Measurements from ENCODE around the gene COL4A2.

Gene COL4A2

DNA sequence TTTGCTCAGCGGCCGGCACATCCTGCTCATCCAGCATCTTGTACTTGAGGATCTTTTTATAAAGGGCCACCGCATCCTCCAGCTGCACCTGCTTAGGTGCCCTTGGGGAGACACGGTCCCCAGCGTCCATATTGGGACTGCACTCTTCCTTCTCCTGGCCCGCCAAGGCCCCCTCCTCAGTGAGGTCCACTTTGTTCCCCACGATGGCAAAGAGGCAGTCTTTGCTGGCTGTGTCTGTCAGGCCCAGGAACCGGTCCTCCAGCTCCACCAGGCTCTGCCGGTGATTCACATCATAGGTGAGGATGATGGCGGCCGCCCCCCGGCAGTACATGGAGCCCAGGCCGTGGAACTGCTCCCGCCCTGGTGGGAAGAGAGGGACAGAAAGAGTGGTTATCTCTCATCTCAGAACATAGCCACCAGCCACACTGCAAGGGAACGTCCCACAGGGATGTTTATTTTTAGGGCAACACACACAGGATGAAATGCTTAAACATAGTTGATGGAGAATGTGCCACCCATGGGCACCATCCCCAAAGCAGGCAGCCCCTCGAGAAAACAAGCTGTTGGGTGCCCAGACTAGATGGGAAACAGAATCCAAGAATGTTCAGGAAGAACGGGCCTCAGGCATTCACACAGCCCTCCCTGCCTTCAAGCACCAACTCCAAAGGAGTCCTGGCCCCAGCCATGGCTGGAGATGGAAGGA, 216.9 kb downstream of the COL4A2 start:
- H3F3A ChIP-seq (ENCODE audit: insufficient read depth, low read length) = no peaks in the 10 kb centered on the region
- H2AFZ ChIP-seq (ENCODE audit: low read length) = no peak overlapping the region
- H3K4me2 ChIP-seq (ENCODE audit: low read length) = no peak overlapping the region
- no peaks in the 10 kb centered on the region for H3K9me2 ChIP-seq (ENCODE audit: low read depth, low read length)
- H3K4me3 ChIP-seq (ENCODE audit: low read depth, low read length, poor library complexity, severe bottlenecking) = no peak overlapping the region
- TF ChIP-seq, protein P1, sequence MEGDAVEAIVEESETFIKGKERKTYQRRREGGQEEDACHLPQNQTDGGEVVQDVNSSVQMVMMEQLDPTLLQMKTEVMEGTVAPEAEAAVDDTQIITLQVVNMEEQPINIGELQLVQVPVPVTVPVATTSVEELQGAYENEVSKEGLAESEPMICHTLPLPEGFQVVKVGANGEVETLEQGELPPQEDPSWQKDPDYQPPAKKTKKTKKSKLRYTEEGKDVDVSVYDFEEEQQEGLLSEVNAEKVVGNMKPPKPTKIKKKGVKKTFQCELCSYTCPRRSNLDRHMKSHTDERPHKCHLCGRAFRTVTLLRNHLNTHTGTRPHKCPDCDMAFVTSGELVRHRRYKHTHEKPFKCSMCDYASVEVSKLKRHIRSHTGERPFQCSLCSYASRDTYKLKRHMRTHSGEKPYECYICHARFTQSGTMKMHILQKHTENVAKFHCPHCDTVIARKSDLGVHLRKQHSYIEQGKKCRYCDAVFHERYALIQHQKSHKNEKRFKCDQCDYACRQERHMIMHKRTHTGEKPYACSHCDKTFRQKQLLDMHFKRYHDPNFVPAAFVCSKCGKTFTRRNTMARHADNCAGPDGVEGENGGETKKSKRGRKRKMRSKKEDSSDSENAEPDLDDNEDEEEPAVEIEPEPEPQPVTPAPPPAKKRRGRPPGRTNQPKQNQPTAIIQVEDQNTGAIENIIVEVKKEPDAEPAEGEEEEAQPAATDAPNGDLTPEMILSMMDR (IDR thresholded peaks at IDR 0.05; ENCODE audit: low read length) = no peak
- TF ChIP-seq EZH2 (IDR thresholded peaks at IDR 0.05; ENCODE audit: borderline replicate concordance, low read length) = no peak
- no peak overlapping the region for H3K9ac ChIP-seq (ENCODE audit: low read length)
- H3K79me2 ChIP-seq (ENCODE audit: insufficient read depth, low read length) = no peaks in the 10 kb centered on the region
- H3K9me3 ChIP-seq (ENCODE audit: low read length) = no peaks in the 10 kb centered on the region
- no peaks in the 10 kb centered on the region for H3K4me1 ChIP-seq (ENCODE audit: insufficient read depth, low read length, severe bottlenecking)
- H3K27me3 ChIP-seq (ENCODE audit: insufficient read depth, low read length) = peaks cover 8% of the 10 kb centered on the region; the same call in 1 of the 2 replicates
- H3K27ac ChIP-seq (ENCODE audit: low read depth, low read length, poor library complexity, severe bottlenecking) = no peak overlapping the region
- H4K20me1 ChIP-seq (ENCODE audit: insufficient read depth, low read length) = no peaks in the 10 kb centered on the region
- H3K36me3 ChIP-seq (ENCODE audit: insufficient read depth, low read length) = no peaks in the 10 kb centered on the region; the same call in 1 of the 2 replicates

DNA sequence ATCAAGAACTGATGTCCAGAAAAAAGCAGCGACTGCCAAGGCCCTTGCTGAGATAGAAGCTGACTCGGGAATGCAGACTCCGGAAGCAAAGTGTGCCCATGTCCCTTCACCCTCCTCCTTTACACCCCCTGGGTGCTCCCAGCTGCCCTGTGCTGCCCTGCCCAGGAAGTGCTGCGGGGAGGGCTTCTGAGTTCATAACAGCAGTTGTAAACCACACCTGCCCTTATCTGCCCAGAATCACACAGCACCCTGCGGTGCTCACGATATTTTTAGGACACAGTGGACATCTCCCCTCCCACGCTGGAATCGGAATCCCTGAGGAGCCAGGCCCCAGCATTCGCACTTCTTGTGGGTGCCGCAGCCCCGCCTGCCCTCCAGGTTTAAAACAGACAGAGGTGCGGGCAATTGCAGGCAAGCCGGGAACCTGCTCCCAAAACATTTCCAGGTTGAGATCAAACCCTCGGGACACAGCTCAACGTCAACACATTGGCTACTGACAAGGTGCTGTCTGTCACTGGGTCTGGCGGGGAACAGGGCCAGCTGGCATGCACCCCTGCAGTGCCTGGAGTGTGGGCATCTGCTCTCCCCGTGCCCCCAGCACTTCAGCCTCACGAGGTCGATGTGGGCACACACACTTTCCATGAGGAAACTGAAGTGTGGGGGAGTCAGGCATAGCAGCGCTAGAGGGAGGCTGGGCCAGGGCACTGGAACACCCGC, 217.6 kb downstream of the COL4A2 start:
- Histone ChIP-seq H3K9me3 (ENCODE audit: low read length) (no peaks in the 10 kb centered on the region), H3K4me1 (ENCODE audit: insufficient read depth, low read length, severe bottlenecking) (no peaks in the 10 kb centered on the region), H3K9ac (ENCODE audit: low read length) (no peak overlapping the region), H3K36me3 (ENCODE audit: insufficient read depth, low read length) (no peaks in the 10 kb centered on the region; the same call in 1 of the 2 replicates), H3K79me2 (ENCODE audit: insufficient read depth, low read length) (no peaks in the 10 kb centered on the region), H3K4me3 (ENCODE audit: low read depth, low read length, poor library complexity, severe bottlenecking) (no peak overlapping the region), H3K27me3 (ENCODE audit: insufficient read depth, low read length) (peaks cover 13% of the 10 kb centered on the region; the same call in 1 of the 2 replicates), H3F3A (ENCODE audit: insufficient read depth, low read length) (no peaks in the 10 kb centered on the region), H3K27ac (ENCODE audit: low read depth, low read length, poor library complexity, severe bottlenecking) (no peak overlapping the region), H3K4me2 (ENCODE audit: low read length) (no peak overlapping the region), H4K20me1 (ENCODE audit: insufficient read depth, low read length) (no peaks in the 10 kb centered on the region), H3K9me2 (ENCODE audit: low read depth, low read length) (no peaks in the 10 kb centered on the region), H2AFZ (ENCODE audit: low read length) (no peak overlapping the region)
- TF ChIP-seq EZH2 (IDR thresholded peaks at IDR 0.05; ENCODE audit: borderline replicate concordance, low read length) = no peak
- TF ChIP-seq, protein P1 (IDR thresholded peaks at IDR 0.05; ENCODE audit: low read length) = no peak

DNA sequence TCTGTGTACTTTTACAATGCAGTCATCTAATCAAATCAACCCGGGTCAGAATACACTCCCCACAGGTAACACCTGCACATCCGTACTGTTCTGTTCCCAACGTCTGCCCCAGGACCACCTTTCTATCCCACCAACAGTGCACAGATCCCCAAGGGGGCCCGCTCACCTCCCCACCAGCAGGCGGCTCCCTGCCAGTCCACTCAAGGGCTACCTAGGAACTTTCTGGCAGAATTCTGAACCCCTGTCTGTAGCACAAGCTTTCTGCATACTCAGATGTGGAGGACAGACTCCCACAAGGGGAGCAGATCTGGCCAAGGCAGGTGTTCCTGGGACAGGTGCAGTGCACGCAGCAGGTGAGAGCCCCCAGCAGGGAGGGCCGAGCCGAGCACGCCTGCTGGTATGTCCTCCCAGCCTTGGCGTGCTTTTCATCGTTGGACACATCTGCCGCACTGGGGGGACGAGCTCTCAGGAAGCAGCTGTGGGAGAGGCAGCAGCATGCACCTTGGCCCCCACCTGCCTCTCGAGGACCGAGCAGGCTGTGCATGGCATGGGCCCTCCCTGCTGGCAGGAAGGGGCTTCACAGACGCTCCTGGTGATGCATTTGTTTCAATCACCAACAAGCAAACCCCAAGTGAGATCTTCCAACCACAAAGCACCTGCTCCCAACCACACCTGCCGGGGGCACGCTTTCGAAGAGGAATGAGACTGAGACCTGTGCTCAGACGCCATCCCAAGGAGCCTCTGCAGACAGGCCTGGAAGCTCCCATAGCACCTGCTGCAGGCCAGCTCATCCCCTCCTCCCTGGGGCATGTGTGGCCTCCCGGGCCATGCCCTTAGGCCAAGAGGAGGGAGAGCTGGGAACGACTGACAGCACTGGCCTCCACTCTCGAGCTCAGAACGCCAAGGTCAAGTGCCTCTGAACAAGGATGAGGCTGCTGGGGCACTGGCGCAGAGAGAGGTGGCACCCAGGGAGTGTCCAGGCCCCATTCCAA, 218.5 kb downstream of the COL4A2 start:
- TF ChIP-seq, protein P1 (IDR thresholded peaks at IDR 0.05; ENCODE audit: low read length) = no peak; the same call in 1 of the 2 replicates
- no peak for TF ChIP-seq EZH2 (IDR thresholded peaks at IDR 0.05; ENCODE audit: borderline replicate concordance, low read length)
- Histone ChIP-seq H3K9me3 (ENCODE audit: low read length) (no peaks in the 10 kb centered on the region), H3K27me3 (ENCODE audit: insufficient read depth, low read length) (peaks cover 12% of the 10 kb centered on the region; the same call in 1 of the 2 replicates), H3K79me2 (ENCODE audit: insufficient read depth, low read length) (no peaks in the 10 kb centered on the region), H4K20me1 (ENCODE audit: insufficient read depth, low read length) (no peaks in the 10 kb centered on the region), H3K36me3 (ENCODE audit: insufficient read depth, low read length) (no peaks in the 10 kb centered on the region; the same call in 1 of the 2 replicates), H3K4me3 (ENCODE audit: low read depth, low read length, poor library complexity, severe bottlenecking) (no peak overlapping the region), H3F3A (ENCODE audit: insufficient read depth, low read length) (no peaks in the 10 kb centered on the region), H3K9ac (ENCODE audit: low read length) (no peak overlapping the region), H3K27ac (ENCODE audit: low read depth, low read length, poor library complexity, severe bottlenecking) (no peak overlapping the region), H3K4me1 (ENCODE audit: insufficient read depth, low read length, severe bottlenecking) (no peaks in the 10 kb centered on the region), H3K9me2 (ENCODE audit: low read depth, low read length) (no peaks in the 10 kb centered on the region), H3K4me2 (ENCODE audit: low read length) (no peak overlapping the region), H2AFZ (ENCODE audit: low read length) (no peak overlapping the region)
